GM10266 (cell line): ENCODE data around the gene MVB12A.

Experiments used
- DNase-seq: peaks from one replicate; pipeline ENCODE4 v3.0.0; 2012; ENCODE audit errors: extremely low spot score
- TF ChIP-seq, protein P1 (sequence below): IDR thresholded peaks from 2 replicates; pipeline ENCODE4 v1.5.1; 2012; ENCODE audit warnings: mild to moderate bottlenecking, low read depth; ENCODE audit not compliant: control insufficient read depth, insufficient read depth; ENCODE audit errors: missing control alignments

Gene MVB12A

DNA sequence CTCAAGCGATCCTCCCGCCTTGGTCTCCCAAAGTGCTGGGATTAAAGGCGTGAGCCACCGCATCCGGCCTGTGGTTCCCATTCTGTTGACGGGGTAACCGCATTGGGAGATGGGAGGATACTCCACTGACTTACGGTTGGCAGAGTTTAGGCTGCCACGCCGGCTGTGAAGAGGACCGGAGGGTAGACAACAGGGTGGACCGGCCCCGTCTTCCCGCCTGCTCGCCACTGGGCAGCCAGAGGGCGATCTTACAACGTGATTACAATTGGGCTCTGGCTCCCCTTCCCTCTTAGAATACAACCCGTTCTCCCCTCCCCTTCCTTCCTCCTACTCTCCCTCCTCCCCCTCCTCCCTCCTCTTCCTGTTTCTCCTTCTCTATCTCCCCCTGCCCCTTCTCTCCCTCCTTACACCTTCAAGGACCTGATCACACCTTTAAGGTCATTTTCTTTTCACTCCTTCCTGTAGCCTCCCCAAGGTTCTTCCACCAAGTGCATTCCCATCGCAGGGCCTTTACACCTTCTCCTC is 24.9 kb upstream of the MVB12A start:
- peak; percentile 85 for DNase-seq
- TF ChIP-seq, protein P1, sequence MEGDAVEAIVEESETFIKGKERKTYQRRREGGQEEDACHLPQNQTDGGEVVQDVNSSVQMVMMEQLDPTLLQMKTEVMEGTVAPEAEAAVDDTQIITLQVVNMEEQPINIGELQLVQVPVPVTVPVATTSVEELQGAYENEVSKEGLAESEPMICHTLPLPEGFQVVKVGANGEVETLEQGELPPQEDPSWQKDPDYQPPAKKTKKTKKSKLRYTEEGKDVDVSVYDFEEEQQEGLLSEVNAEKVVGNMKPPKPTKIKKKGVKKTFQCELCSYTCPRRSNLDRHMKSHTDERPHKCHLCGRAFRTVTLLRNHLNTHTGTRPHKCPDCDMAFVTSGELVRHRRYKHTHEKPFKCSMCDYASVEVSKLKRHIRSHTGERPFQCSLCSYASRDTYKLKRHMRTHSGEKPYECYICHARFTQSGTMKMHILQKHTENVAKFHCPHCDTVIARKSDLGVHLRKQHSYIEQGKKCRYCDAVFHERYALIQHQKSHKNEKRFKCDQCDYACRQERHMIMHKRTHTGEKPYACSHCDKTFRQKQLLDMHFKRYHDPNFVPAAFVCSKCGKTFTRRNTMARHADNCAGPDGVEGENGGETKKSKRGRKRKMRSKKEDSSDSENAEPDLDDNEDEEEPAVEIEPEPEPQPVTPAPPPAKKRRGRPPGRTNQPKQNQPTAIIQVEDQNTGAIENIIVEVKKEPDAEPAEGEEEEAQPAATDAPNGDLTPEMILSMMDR, result peak; percentile 88

DNA sequence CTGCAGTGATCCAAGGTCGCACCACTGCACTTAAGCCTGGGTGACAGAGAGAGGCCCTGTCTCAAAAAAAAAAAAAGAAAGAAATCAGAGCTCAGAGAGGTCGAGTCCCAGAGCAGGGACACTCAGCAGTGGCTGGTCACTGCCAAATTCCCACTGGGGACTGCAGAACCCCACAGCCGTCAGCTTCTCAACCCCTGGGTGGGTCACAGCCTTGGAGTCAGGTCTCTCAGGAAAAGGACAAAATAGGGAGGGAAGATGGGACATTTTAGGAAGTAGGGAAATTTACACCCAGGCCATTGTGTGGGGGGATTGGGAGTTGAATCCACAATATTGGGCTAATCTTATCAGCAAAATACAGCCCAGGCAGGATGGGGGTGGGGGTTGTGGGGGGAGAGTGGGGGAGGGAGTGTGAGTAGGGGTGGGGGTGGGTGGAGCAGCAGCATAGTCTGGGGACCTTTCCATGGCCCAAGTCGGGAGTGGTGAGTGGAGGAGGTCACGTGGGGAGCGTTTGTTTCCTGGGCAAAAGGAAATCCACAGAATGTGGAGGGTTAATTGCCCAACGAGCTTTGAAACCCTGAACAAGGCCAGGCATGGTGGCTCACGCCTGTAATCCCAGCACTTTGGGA is 20.8 kb upstream of the MVB12A start:
- no peak for DNase-seq
- TF ChIP-seq, protein P1, result no peak

DNA sequence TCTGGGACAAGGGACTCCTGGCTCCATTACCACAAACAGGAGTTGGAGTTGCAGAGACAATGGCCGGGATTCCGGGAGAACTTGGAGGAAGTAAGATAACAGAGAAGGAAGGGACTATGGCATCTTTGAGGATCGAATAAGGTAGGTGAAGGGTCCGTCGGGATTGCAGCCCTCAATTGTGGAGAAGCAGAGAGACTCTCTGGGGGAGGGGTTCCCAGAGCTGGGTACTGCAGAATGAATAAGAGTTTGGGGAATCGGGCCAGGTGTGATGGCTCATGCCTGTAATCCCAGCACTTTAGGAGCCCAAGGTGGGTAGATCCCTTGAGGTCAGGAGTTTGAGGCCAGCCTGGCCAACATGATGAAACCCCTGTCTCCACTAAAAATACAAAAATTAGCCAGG is 18.2 kb upstream of the MVB12A start:
- DNase-seq, result no peak
- TF ChIP-seq, protein P1, result no peak

GRCh38 chr19:17402982-17403855 is 16.6 kb upstream of the MVB12A start:
- DNase-seq, result peak; percentile 87
- TF ChIP-seq, protein P1, result no peak

GRCh38 chr19:17404015-17404414 is 15.8 kb upstream of the MVB12A start:
- TF ChIP-seq, protein P1, result no peak
- DNase-seq, result no peak

GRCh38 chr19:17404621-17405249 is 15.1 kb upstream of the MVB12A start:
- DNase-seq, result no peak
- TF ChIP-seq, protein P1, result no peak
